GM23338 (cell line): ENCODE measurements around the gene FXYD7.

Source experiments
- CTCF ChIP-seq, 2 experiments: fragments of 200-600 bp in 1 of 2; sonication (generic) in 1 of 2; conservative IDR thresholded peaks; 2 replicates each; pipeline versions ENCODE4 v1.5.1 to v1.6.1; 2016 to 2017; ENCODE audit warnings: antibody characterized with exemption in 2 of 2, low read depth in 2 of 2, mild to moderate bottlenecking in 2 of 2, moderate library complexity in 1 of 2
- EZH2 ChIP-seq: fragments of 200-600 bp; sonication (generic); IDR thresholded peaks from one replicate; pipeline ENCODE4 v1.8.0; 2017; ENCODE audit warnings: antibody characterized with exemption, mild to moderate bottlenecking, low read depth; ENCODE audit not compliant: unreplicated experiment
- EZH2phosphoT487 ChIP-seq: fragments of 200-600 bp; sonication (generic); IDR thresholded peaks from one replicate; pipeline ENCODE4 v1.8.1; 2018; ENCODE audit warnings: antibody characterized with exemption; ENCODE audit not compliant: unreplicated experiment
- JUNB ChIP-seq: IDR thresholded peaks from one replicate; pipeline ENCODE4 v1.6.1; 2016; ENCODE audit warnings: antibody characterized with exemption; ENCODE audit not compliant: unreplicated experiment

GRCh38 chr19:35098413-35099049 is 44.5 kb upstream of the FXYD7 start:
- TF ChIP-seq EZH2 (no peak), JUNB (no peak), CTCF (conservative IDR thresholded peaks at IDR 0.05; ENCODE audit: low read depth in 2 of 2) (no peak), EZH2phosphoT487 (no peak)
